PC-3 (cell line): Measurements from ENCODE around the gene ZNF532. TPM values are rescaled to one million over a fixed set of nuclear protein-coding genes. Genes with fewer than 3 reads are reported as not detected.

Source experiments
- ATAC-seq: fragments of 200-7000 bp; cut with Tn5 transposase; 2 replicates; pipeline ENCODE4 v1.9.1; 2020; ENCODE audit warnings: mild to moderate bottlenecking, moderate library complexity
- BruUV-seq: library from RNA; stranded (reverse); fragments of 400-500 nt; replicated peaks from 2 replicates; lab custom pipeline; 2021; lab: Mats Ljungman, UMichigan
- CTCF ChIA-PET: fragments of 300-600 bp; sonication (Branson Sonifier 250); formaldehyde crosslinking; loops from one replicate; lab custom pipeline; 2022; ENCODE audit warnings: antibody characterized with exemption; lab: Charles Lee
- POLR2A ChIA-PET: fragments of 300-600 bp; sonication (Branson Sonifier 250); formaldehyde crosslinking; loops from one replicate; lab custom pipeline; 2022; ENCODE audit warnings: antibody characterized with exemption; ENCODE audit not compliant: unreplicated experiment; lab: Charles Lee
- DNase-seq: peaks from one replicate; pipeline ENCODE4 v3.0.0-alpha.2; 2015
- H2AFZ ChIP-seq: fragments of 300-600 bp; sonication (generic); 2 replicates; pipeline ENCODE4 v1.6.0; 2016; ENCODE audit warnings: antibody characterized with exemption, low read length
- H3F3A ChIP-seq: fragments of 300-600 bp; sonication (generic); one replicate; pipeline ENCODE4 v1.6.0; 2017; ENCODE audit warnings: antibody characterized with exemption, low read length, control low read depth, mild to moderate bottlenecking; ENCODE audit not compliant: unreplicated experiment
- H3K27ac ChIP-seq: fragments of 300-600 bp; sonication (generic); 2 replicates; pipeline ENCODE4 v1.5.1; 2016; ENCODE audit warnings: mild to moderate bottlenecking, low read length
- H3K27me3 ChIP-seq: fragments of 300-600 bp; sonication (generic); 2 replicates; pipeline ENCODE4 v1.6.1; 2016; ENCODE audit warnings: low read length, mixed read lengths
- H3K36me3 ChIP-seq: fragments of 300-600 bp; sonication (generic); 2 replicates; pipeline ENCODE4 v1.6.1; 2016; ENCODE audit warnings: low read depth, mixed run types, low read length, mixed read lengths
- H3K4me1 ChIP-seq: fragments of 300-600 bp; sonication (generic); 2 replicates; pipeline ENCODE4 v1.5.1; 2016; ENCODE audit warnings: low read length; ENCODE audit not compliant: insufficient read depth
- H3K4me2 ChIP-seq: fragments of 300-600 bp; sonication (generic); 2 replicates; pipeline ENCODE4 v1.6.0; 2016; ENCODE audit warnings: low read length
- H3K4me3 ChIP-seq: fragments of 300-600 bp; sonication (generic); 2 replicates; pipeline ENCODE4 v1.5.1; 2016; ENCODE audit warnings: mild to moderate bottlenecking, low read length, mixed read lengths
- H3K79me2 ChIP-seq: fragments of 300-600 bp; sonication (generic); 2 replicates; pipeline ENCODE4 v1.6.1; 2017; ENCODE audit warnings: low read length, mixed read lengths
- H3K9ac ChIP-seq: fragments of 300-600 bp; sonication (generic); 2 replicates; pipeline ENCODE4 v1.6.0; 2016; ENCODE audit warnings: mild to moderate bottlenecking, low read length
- H3K9me2 ChIP-seq: fragments of 300-600 bp; sonication (generic); replicated peaks from 2 replicates; pipeline ENCODE4 v1.6.1; 2016; ENCODE audit warnings: mixed run types, low read length, mixed read lengths
- H3K9me3 ChIP-seq: fragments of 300-600 bp; sonication (generic); 2 replicates; pipeline ENCODE4 v1.6.1; 2016; ENCODE audit warnings: low read length, mixed read lengths
- H4K20me1 ChIP-seq: fragments of 300-600 bp; sonication (generic); 2 replicates; pipeline ENCODE4 v1.6.1; 2016; ENCODE audit warnings: low read length, mixed read lengths
- CTCF ChIP-seq: fragments of 300-600 bp; sonication (generic); conservative IDR thresholded peaks from 2 replicates; pipeline ENCODE4 v1.5.1; 2017; ENCODE audit warnings: antibody characterized with exemption, low read depth, mild to moderate bottlenecking, low read length
- EZH2 ChIP-seq: fragments of 300-600 bp; sonication (generic); IDR thresholded peaks from one replicate; pipeline ENCODE4 v1.6.1; 2017; ENCODE audit warnings: antibody characterized with exemption, mild to moderate bottlenecking, low read length; ENCODE audit not compliant: unreplicated experiment
- EZH2phosphoT487 ChIP-seq: fragments of 300-600 bp; sonication (generic); IDR thresholded peaks from 2 replicates; pipeline ENCODE4 v1.6.1; 2018; ENCODE audit warnings: mild to moderate bottlenecking, antibody characterized with exemption, low read length, borderline replicate concordance
- intact Hi-C: fragments of 100-400 bp; cut with micrococcal nuclease; formaldehyde crosslinking; loops from 2 replicates; pipeline ENCODE4 v1.9.0; 2023
- total RNA-seq: library from RNA; depleted of rRNA; stranded (reverse); fragments of >200 nt; gene quantifications from 2 replicates; pipeline ENCODE4 v1.2.3, GENCODE V29; 2014

ZNF532 gene
- total RNA-seq, 1 experiment from 2014 or later = 47.3 TPM

- no peak overlapping the region for H3K4me3 ChIP-seq
- no peaks in the 10 kb centered on the region for H3K9me2 ChIP-seq
- H2AFZ ChIP-seq = no peak overlapping the region
- POLR2A ChIA-PET = no interaction called here
- H3F3A ChIP-seq = peaks cover 10% of the 10 kb centered on the region
- no peaks in the 10 kb centered on the region for H4K20me1 ChIP-seq
- TF ChIP-seq EZH2 = no peak
- no peak for TF ChIP-seq CTCF
- no peak for TF ChIP-seq EZH2phosphoT487
- no peak overlapping the region for H3K27ac ChIP-seq
- no peak for ATAC-seq
- H3K4me2 ChIP-seq = no peak overlapping the region
- H3K4me1 ChIP-seq = peaks cover 41% of the 10 kb centered on the region
- H3K27me3 ChIP-seq = no peaks in the 10 kb centered on the region
- no peaks in the 10 kb centered on the region for H3K9me3 ChIP-seq
- H3K9ac ChIP-seq = no peak overlapping the region
- intact Hi-C loops = loop anchor here (10.0 kb wide), 1 partner anchor 107 kb away; no protein-coding TSS in a partner anchor
- H3K36me3 ChIP-seq = peaks cover 20% of the 10 kb centered on the region
- BruUV-seq = no TSS peak
- peaks cover 91% of the 10 kb centered on the region for H3K79me2 ChIP-seq
- CTCF ChIA-PET = interaction anchor here (0.7 kb wide), 1 partner anchor 108 kb away, joined by 5 read pairs; no protein-coding TSS in a partner anchor
- no peak for DNase-seq
Measured at GRCh38 chr18:58891776-58892175, 27.1 kb downstream of the ZNF532 start.

GRCh38 chr18:58892488-58892887 lies 27.8 kb downstream of the ZNF532 start:
- intact Hi-C loops = loop anchor here (10.0 kb wide), 1 partner anchor 108 kb away; no protein-coding TSS in a partner anchor
- ChIA-PET POLR2A (no interaction called here), CTCF (no interaction called here)
- peak overlapping the region; percentile 65; the same call in 1 of the 2 replicates for H3K27ac ChIP-seq
- peaks cover 5% of the 10 kb centered on the region for H3F3A ChIP-seq
- H3K79me2 ChIP-seq = peaks cover 92% of the 10 kb centered on the region
- H3K27me3 ChIP-seq = no peaks in the 10 kb centered on the region
- no TSS peak for BruUV-seq
- peaks cover 20% of the 10 kb centered on the region for H3K36me3 ChIP-seq
- no peaks in the 10 kb centered on the region for H3K9me2 ChIP-seq
- no peak overlapping the region for H3K4me3 ChIP-seq
- H3K4me1 ChIP-seq = peaks cover 34% of the 10 kb centered on the region
- H3K9me3 ChIP-seq = no peaks in the 10 kb centered on the region
- H3K4me2 ChIP-seq = no peak overlapping the region
- no peaks in the 10 kb centered on the region for H4K20me1 ChIP-seq
- no peak overlapping the region for H2AFZ ChIP-seq
- no peak overlapping the region for H3K9ac ChIP-seq
- ATAC-seq (no peak), DNase-seq (no peak)
- no peak for TF ChIP-seq EZH2
- no peak for TF ChIP-seq EZH2phosphoT487
- TF ChIP-seq CTCF = no peak

- Histone ChIP-seq H4K20me1 (no peaks in the 10 kb centered on the region), H3K79me2 (peaks cover 96% of the 10 kb centered on the region), H3K4me1 (peaks cover 27% of the 10 kb centered on the region), H3K27ac (peak overlapping the region; percentile 65), H3K4me3 (no peak overlapping the region), H3K4me2 (peak overlapping the region; percentile 3; the same call in 1 of the 2 replicates), H3K36me3 (peaks cover 22% of the 10 kb centered on the region), H3K9me2 (no peaks in the 10 kb centered on the region), H3K27me3 (no peaks in the 10 kb centered on the region), H2AFZ (no peak overlapping the region), H3F3A (no peaks in the 10 kb centered on the region), H3K9me3 (no peaks in the 10 kb centered on the region), H3K9ac (no peak overlapping the region)
- peak; percentile 89 for ATAC-seq
- no TSS peak for BruUV-seq
- CTCF ChIA-PET = interaction anchor here (0.7 kb wide), 1 partner anchor 60 kb away, joined by 5 read pairs; no protein-coding TSS in a partner anchor
- TF ChIP-seq EZH2 = no peak
- no peak for TF ChIP-seq CTCF
- TF ChIP-seq EZH2phosphoT487 = no peak
- DNase-seq = peak; percentile 71
- intact Hi-C loops = loop anchor here (10.0 kb wide), 1 partner anchor 109 kb away; no protein-coding TSS in a partner anchor
- POLR2A ChIA-PET = interaction anchor here (0.6 kb wide), 2 partner anchors 27 to 64 kb away, joined by 3 to 7 read pairs; no protein-coding TSS in a partner anchor
Measured at GRCh38 chr18:58893388-58894099, 28.9 kb downstream of the ZNF532 start.
